T-helper 17 cell (primary cell): ENCODE results near the gene ALDH5A1. TPM values are rescaled to one million over a fixed set of nuclear protein-coding genes. Genes with fewer than 3 reads are reported as not detected.
A peak's percentile ranks its signal among the peaks of the same experiment; 100 is the strongest.

Experiments
- ATAC-seq: fragments of 150-1000 bp; cut with Tn5 transposase; 2 replicates; pipeline ENCODE4 v1.10.0; 2021; ENCODE audit warnings: mild to moderate bottlenecking, moderate library complexity
- DNase-seq, 3 donors: peaks; one replicate each; pipeline versions ENCODE4 v3.0.0 to v3.0.0-alpha.2; 2020 to 2021
- H3K9me3 ChIP-seq: one replicate; pipeline ENCODE4 v1.7.0; 2013; ENCODE audit warnings: low read length, mild to moderate bottlenecking; ENCODE audit not compliant: control insufficient read depth, poor library complexity, severe bottlenecking
- H3K27ac Mint-ChIP-seq: one replicate; pipeline ENCODE4 v1.8.0; 2022; ENCODE audit warnings: mild to moderate bottlenecking, moderate library complexity, mixed read lengths
- H3K27me3 Mint-ChIP-seq: one replicate; pipeline ENCODE4 v1.8.0; 2022; ENCODE audit warnings: mixed read lengths
- H3K36me3 Mint-ChIP-seq: one replicate; pipeline ENCODE4 v1.8.0; 2022; ENCODE audit warnings: low read depth, mixed read lengths
- H3K4me1 Mint-ChIP-seq: one replicate; pipeline ENCODE4 v1.8.0; 2022; ENCODE audit warnings: mild to moderate bottlenecking, mixed read lengths
- H3K4me3 Mint-ChIP-seq: one replicate; pipeline ENCODE4 v1.8.0; 2022; ENCODE audit warnings: mild to moderate bottlenecking, moderate library complexity, mixed read lengths
- total RNA-seq, 4 donors: library from RNA in 2 of 4; stranded (reverse) in 2 of 4; gene quantifications; one replicate each; pipeline ENCODE4 v1.2.3 and lab custom pipeline; 2022 to 2026

Gene ALDH5A1
- total RNA-seq, 2 donors from 2014 or later = 4.7 TPM

DNA sequence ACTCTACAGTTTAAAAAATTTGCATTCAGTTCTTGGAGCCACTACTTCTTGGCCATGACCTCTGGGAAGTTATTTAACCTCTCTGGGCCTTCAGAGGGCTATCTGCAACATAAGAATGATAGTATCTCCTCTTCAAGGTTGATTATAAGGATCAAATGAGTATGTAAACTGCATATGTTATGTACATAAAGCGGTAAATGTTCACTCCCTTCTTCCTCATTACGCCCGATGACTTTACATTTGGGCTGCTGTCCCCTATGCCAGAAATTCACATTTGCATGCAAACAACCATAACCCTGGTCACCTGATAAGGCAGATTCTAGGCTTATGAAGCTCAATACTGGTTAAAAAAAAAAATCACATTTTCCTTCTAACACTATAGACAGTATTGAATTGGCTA lies 50.4 kb downstream of the ALDH5A1 start:
- Mint-ChIP-seq H3K27me3 (peaks cover 53% of the 10 kb centered on the region), H3K4me3 (no peak overlapping the region), H3K27ac (no peak overlapping the region), H3K4me1 (no peaks in the 10 kb centered on the region), H3K36me3 (no peaks in the 10 kb centered on the region)
- ATAC-seq (no peak), DNase-seq (no peak)
- no peaks in the 10 kb centered on the region for H3K9me3 ChIP-seq

- H3K36me3 Mint-ChIP-seq = no peaks in the 10 kb centered on the region
- no peaks in the 10 kb centered on the region for H3K9me3 ChIP-seq
- no peak overlapping the region for H3K4me3 Mint-ChIP-seq
- no peak overlapping the region for H3K27ac Mint-ChIP-seq
- ATAC-seq = no peak
- no peaks in the 10 kb centered on the region for H3K4me1 Mint-ChIP-seq
- peaks cover 55% of the 10 kb centered on the region for H3K27me3 Mint-ChIP-seq
- no peak for DNase-seq
These were observed 50.9 kb downstream of the ALDH5A1 start for GRCh38 chr6:24545691-24546090.

DNA sequence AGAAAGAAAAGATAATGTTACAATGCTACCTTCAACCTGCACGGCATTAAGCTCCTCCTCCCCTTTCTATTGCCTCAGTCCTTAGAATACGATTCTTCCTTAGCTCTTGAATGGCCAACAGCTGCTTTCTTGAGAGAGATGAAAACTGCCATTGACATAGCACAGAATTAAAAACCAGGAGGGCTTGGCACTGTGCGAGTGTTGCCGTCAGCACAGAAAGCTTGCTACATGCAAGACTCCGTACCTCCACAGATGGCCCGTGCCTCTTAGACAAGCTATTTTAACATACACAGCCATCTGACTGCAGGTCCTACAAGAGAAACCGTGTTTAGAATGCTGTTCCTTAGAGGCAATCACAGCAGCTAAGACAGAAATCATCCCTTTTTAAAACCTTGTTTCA lies 51.7 kb downstream of the ALDH5A1 start:
- no peak for ATAC-seq
- Mint-ChIP-seq H3K4me3 (no peak overlapping the region), H3K36me3 (no peaks in the 10 kb centered on the region), H3K4me1 (no peaks in the 10 kb centered on the region), H3K27me3 (peaks cover 55% of the 10 kb centered on the region), H3K27ac (no peak overlapping the region)
- DNase-seq = no peak
- no peaks in the 10 kb centered on the region for H3K9me3 ChIP-seq

- Mint-ChIP-seq H3K4me3 (no peak overlapping the region), H3K4me1 (no peaks in the 10 kb centered on the region), H3K36me3 (no peaks in the 10 kb centered on the region), H3K27ac (no peak overlapping the region), H3K27me3 (peaks cover 55% of the 10 kb centered on the region)
- DNase-seq (no peak), ATAC-seq (peak; percentile 44)
- no peaks in the 10 kb centered on the region for H3K9me3 ChIP-seq
These were observed 52.5 kb downstream of the ALDH5A1 start for GRCh38 chr6:24547243-24547642.

DNA sequence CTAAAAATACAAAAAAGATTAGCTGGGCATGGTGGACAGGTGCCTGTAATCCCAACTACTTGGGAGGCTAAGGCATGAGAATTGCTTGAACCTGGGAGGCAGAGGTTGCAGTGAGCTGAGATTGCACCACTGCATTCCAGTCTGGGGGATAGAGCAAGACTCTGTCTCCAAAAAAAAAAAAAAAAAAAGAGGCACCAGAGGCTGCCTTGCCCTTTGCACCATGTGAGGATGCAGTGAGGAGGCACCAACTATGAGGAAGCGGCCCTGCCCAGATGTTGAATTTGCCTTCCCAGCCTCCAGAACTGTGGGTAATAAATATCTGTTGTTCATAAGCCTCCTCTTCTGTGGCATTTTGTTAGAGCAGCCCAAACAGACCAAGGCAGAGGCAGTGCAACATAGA lies 54.4 kb downstream of the ALDH5A1 start:
- Mint-ChIP-seq H3K4me3 (no peak overlapping the region), H3K27ac (no peak overlapping the region), H3K27me3 (peaks cover 55% of the 10 kb centered on the region), H3K4me1 (no peaks in the 10 kb centered on the region), H3K36me3 (no peaks in the 10 kb centered on the region)
- ATAC-seq (no peak), DNase-seq (no peak)
- H3K9me3 ChIP-seq = no peaks in the 10 kb centered on the region

GRCh38 chr6:24549674-24550353 lies 55.0 kb downstream of the ALDH5A1 start:
- H3K9me3 ChIP-seq = no peaks in the 10 kb centered on the region
- H3K36me3 Mint-ChIP-seq = no peaks in the 10 kb centered on the region
- no peaks in the 10 kb centered on the region for H3K4me1 Mint-ChIP-seq
- H3K27ac Mint-ChIP-seq = no peak overlapping the region
- no peak overlapping the region for H3K4me3 Mint-ChIP-seq
- DNase-seq (no peak), ATAC-seq (no peak)
- peaks cover 50% of the 10 kb centered on the region for H3K27me3 Mint-ChIP-seq

GRCh38 chr6:24551139-24551538 lies 56.4 kb downstream of the ALDH5A1 start:
- no peaks in the 10 kb centered on the region for H3K36me3 Mint-ChIP-seq
- H3K27ac Mint-ChIP-seq = no peak overlapping the region
- DNase-seq (no peak), ATAC-seq (no peak)
- H3K27me3 Mint-ChIP-seq = peaks cover 38% of the 10 kb centered on the region
- no peaks in the 10 kb centered on the region for H3K9me3 ChIP-seq
- H3K4me1 Mint-ChIP-seq = no peaks in the 10 kb centered on the region
- no peak overlapping the region for H3K4me3 Mint-ChIP-seq

GRCh38 chr6:24554474-24554873 lies 59.7 kb downstream of the ALDH5A1 start:
- ATAC-seq = no peak
- no peaks in the 10 kb centered on the region for H3K9me3 ChIP-seq
- Mint-ChIP-seq H3K27ac (no peak overlapping the region), H3K36me3 (no peaks in the 10 kb centered on the region), H3K4me1 (no peaks in the 10 kb centered on the region), H3K27me3 (peaks cover 9% of the 10 kb centered on the region), H3K4me3 (no peak overlapping the region)
- DNase-seq = no peak

GRCh38 chr6:24558516-24558915 lies 63.7 kb downstream of the ALDH5A1 start:
- H3K4me3 Mint-ChIP-seq = no peak overlapping the region
- ATAC-seq (no peak), DNase-seq (no peak)
- peaks cover 11% of the 10 kb centered on the region for H3K27me3 Mint-ChIP-seq
- no peaks in the 10 kb centered on the region for H3K4me1 Mint-ChIP-seq
- H3K36me3 Mint-ChIP-seq = no peaks in the 10 kb centered on the region
- no peaks in the 10 kb centered on the region for H3K9me3 ChIP-seq
- no peak overlapping the region for H3K27ac Mint-ChIP-seq

DNA sequence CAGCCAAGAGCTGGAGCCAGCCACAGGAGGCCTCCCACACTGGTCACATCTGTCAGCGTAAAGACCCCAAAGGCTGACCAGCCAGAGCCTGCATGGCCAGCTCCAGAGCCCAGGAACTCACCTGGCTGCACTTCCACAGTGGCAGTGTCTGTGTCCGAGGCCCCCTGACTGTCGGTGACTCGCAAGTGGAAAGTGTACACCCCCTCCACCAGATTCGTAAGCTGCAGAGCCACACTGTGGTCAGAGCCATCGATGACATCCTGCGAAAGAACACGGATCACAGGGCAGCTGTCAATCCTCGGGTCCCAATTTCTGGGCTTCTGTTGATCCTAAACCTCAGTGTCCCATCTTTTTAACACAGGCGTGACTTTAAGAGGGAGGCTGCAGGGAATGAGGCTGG lies 69.3 kb downstream of the ALDH5A1 start:
- Mint-ChIP-seq H3K27me3 (peaks cover 19% of the 10 kb centered on the region), H3K27ac (no peak overlapping the region), H3K4me1 (peaks cover 3% of the 10 kb centered on the region), H3K36me3 (peaks cover 3% of the 10 kb centered on the region), H3K4me3 (no peak overlapping the region)
- DNase-seq = no peak
- ATAC-seq = no peak
- no peaks in the 10 kb centered on the region for H3K9me3 ChIP-seq

- no peak for ATAC-seq
- H3K4me1 Mint-ChIP-seq = peaks cover 3% of the 10 kb centered on the region
- H3K27me3 Mint-ChIP-seq = peaks cover 30% of the 10 kb centered on the region
- no peak overlapping the region for H3K27ac Mint-ChIP-seq
- peaks cover 3% of the 10 kb centered on the region for H3K36me3 Mint-ChIP-seq
- no peaks in the 10 kb centered on the region for H3K9me3 ChIP-seq
- no peak for DNase-seq
- no peak overlapping the region for H3K4me3 Mint-ChIP-seq
These were observed 70.4 kb downstream of the ALDH5A1 start for GRCh38 chr6:24565196-24565595.

GRCh38 chr6:24566020-24566767 lies 71.4 kb downstream of the ALDH5A1 start:
- ATAC-seq (no peak), DNase-seq (no peak)
- Mint-ChIP-seq H3K36me3 (peaks cover 3% of the 10 kb centered on the region), H3K27ac (no peak overlapping the region), H3K4me1 (peaks cover 3% of the 10 kb centered on the region), H3K4me3 (no peak overlapping the region), H3K27me3 (peaks cover 26% of the 10 kb centered on the region)
- H3K9me3 ChIP-seq = no peaks in the 10 kb centered on the region

DNA sequence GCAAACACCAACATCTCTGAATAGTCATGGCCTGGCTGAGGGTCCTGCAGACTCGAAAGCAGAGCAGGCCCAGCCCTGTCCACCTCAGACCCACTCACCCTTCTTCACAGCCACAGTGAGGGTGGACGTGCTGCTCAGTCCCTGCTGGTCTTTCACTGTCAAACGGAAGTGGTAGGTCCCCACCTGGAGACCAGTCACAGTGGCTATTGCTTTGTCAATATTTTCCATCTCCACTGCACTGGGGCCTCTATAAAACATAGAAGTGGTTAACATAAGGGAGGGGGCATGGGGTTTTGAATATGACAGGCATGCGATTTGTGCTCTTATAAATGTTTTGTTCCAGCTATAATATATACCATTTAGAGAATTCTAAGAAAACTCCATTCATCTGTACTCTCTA lies 73.9 kb downstream of the ALDH5A1 start:
- Mint-ChIP-seq H3K4me1 (peaks cover 3% of the 10 kb centered on the region), H3K4me3 (no peak overlapping the region), H3K36me3 (peaks cover 3% of the 10 kb centered on the region), H3K27me3 (peaks cover 42% of the 10 kb centered on the region), H3K27ac (no peak overlapping the region)
- no peak for ATAC-seq
- no peak for DNase-seq
- H3K9me3 ChIP-seq = no peaks in the 10 kb centered on the region

GRCh38 chr6:24569811-24570210 lies 75.0 kb downstream of the ALDH5A1 start:
- H3K4me3 Mint-ChIP-seq = no peak overlapping the region
- peaks cover 3% of the 10 kb centered on the region for H3K4me1 Mint-ChIP-seq
- no peak overlapping the region for H3K27ac Mint-ChIP-seq
- no peaks in the 10 kb centered on the region for H3K9me3 ChIP-seq
- DNase-seq (no peak), ATAC-seq (no peak)
- H3K27me3 Mint-ChIP-seq = peaks cover 42% of the 10 kb centered on the region
- H3K36me3 Mint-ChIP-seq = peaks cover 3% of the 10 kb centered on the region
